HepG2 (cell line): Measurements from ENCODE around the gene NT5C2. TPM values are rescaled to one million over a fixed set of nuclear protein-coding genes. Genes with fewer than 3 reads are reported as not detected.

Experiments
- AGO2 ChIP-seq: fragments of 200-400 bp; formaldehyde crosslinking; optimal IDR thresholded peaks from 2 replicates; pipeline ENCODE3; 2017; ENCODE audit warnings: mild to moderate bottlenecking, low read depth, low read length, moderate library complexity
- ERF ChIP-seq: IDR thresholded peaks from 2 replicates; pipeline ENCODE4 v1.6.1; 2018; ENCODE audit warnings: missing biosample characterization, missing genetic modification reagents
- ETV5 ChIP-seq: IDR thresholded peaks from 2 replicates; pipeline ENCODE4 v1.6.1; 2018; ENCODE audit warnings: missing biosample characterization, missing genetic modification reagents, inconsistent platforms, borderline replicate concordance
- FOSL2 ChIP-seq: sonication (generic); formaldehyde crosslinking; IDR thresholded peaks from 2 replicates; pipeline ENCODE4 v1.4.0; 2020; ENCODE audit warnings: missing genetic modification reagents
- GLI4 ChIP-seq: sonication (generic); formaldehyde crosslinking; IDR thresholded peaks from 2 replicates; pipeline ENCODE4 v1.5.1; 2020; ENCODE audit warnings: missing genetic modification reagents, mild to moderate bottlenecking, moderate library complexity, borderline replicate concordance
- GTF3A ChIP-seq: sonication (generic); formaldehyde crosslinking; conservative IDR thresholded peaks from 2 replicates; pipeline ENCODE4 v1.4.0; 2020; ENCODE audit warnings: mild to moderate bottlenecking, missing genetic modification reagents
- MEIS2 ChIP-seq: sonication (generic); formaldehyde crosslinking; IDR thresholded peaks from 2 replicates; pipeline ENCODE4 v1.9.0; 2021; ENCODE audit warnings: mild to moderate bottlenecking, missing genetic modification reagents
- NFKB2 ChIP-seq: sonication (generic); formaldehyde crosslinking; IDR thresholded peaks from 2 replicates; pipeline ENCODE4 v1.4.0; 2020; ENCODE audit warnings: missing genetic modification reagents, borderline replicate concordance
- NR2C2 ChIP-seq: sonication (generic); formaldehyde crosslinking; IDR thresholded peaks from 2 replicates; pipeline ENCODE4 v1.4.0; 2020; ENCODE audit warnings: missing genetic modification reagents, mild to moderate bottlenecking, moderate library complexity, borderline replicate concordance
- NRL ChIP-seq: sonication (generic); formaldehyde crosslinking; IDR thresholded peaks from 2 replicates; pipeline ENCODE4 v1.5.0; 2020; ENCODE audit warnings: missing genetic modification reagents, mild to moderate bottlenecking, moderate library complexity, borderline replicate concordance
- REXO4 ChIP-seq: sonication (generic); formaldehyde crosslinking; IDR thresholded peaks from 2 replicates; pipeline ENCODE4 v1.8.0; 2022; ENCODE audit warnings: missing genetic modification reagents, mild to moderate bottlenecking, borderline replicate concordance
- SMARCE1 ChIP-seq: fragments of 450-650 bp; IDR thresholded peaks from 2 replicates; pipeline ENCODE4 v1.6.1; 2017; ENCODE audit warnings: borderline replicate concordance
- SP2 ChIP-seq: sonication (generic); formaldehyde crosslinking; IDR thresholded peaks from 2 replicates; pipeline ENCODE4 v1.5.1; 2020; ENCODE audit warnings: mild to moderate bottlenecking, missing genetic modification reagents
- TGIF2 ChIP-seq: IDR thresholded peaks from 2 replicates; pipeline ENCODE4 v1.6.1; 2016; ENCODE audit warnings: control low read depth, missing compliant biosample characterization
- ZBTB3 ChIP-seq: sonication (generic); formaldehyde crosslinking; IDR thresholded peaks from 2 replicates; pipeline ENCODE4 v1.4.0; 2020; ENCODE audit warnings: low read depth, mild to moderate bottlenecking, moderate library complexity, missing genetic modification reagents, borderline replicate concordance
- ZNF10 ChIP-seq: sonication (generic); formaldehyde crosslinking; IDR thresholded peaks from 2 replicates; pipeline ENCODE4 v1.4.0; 2020; ENCODE audit warnings: mild to moderate bottlenecking, low read depth, missing genetic modification reagents, borderline replicate concordance
- ZNF224 ChIP-seq: sonication (generic); formaldehyde crosslinking; IDR thresholded peaks from 2 replicates; pipeline ENCODE4 v1.5.0; 2020; ENCODE audit warnings: mild to moderate bottlenecking, missing genetic modification reagents
- ZNF230 ChIP-seq: sonication (generic); formaldehyde crosslinking; IDR thresholded peaks from 2 replicates; pipeline ENCODE4 v1.4.0; 2020; ENCODE audit warnings: mild to moderate bottlenecking, missing genetic modification reagents
- ZNF549 ChIP-seq: sonication (generic); formaldehyde crosslinking; IDR thresholded peaks from 2 replicates; pipeline ENCODE4 v1.5.0; 2020; ENCODE audit warnings: missing genetic modification reagents
- ZNF672 ChIP-seq: sonication (generic); formaldehyde crosslinking; IDR thresholded peaks from 2 replicates; pipeline ENCODE4 v1.8.1; 2022; ENCODE audit warnings: missing genetic modification reagents
- ZNF724P ChIP-seq: sonication (generic); formaldehyde crosslinking; IDR thresholded peaks from 2 replicates; pipeline ENCODE4 v1.8.0; 2022; ENCODE audit warnings: missing genetic modification reagents, borderline replicate concordance
- polyA plus RNA-seq, 8 experiments: library from polyadenylated mRNA; depleted of rRNA in 3 of 8; stranded (reverse) in 7 of 8; unstranded in 1 of 8; fragments of >200 nt; fragmentation: Illumina TruSeq in 4 of 8; extraction: Trizol in 4 of 8; gene quantifications; 2 replicates each; pipeline versions ENCODE4 v1.2.1 to v1.2.3, GENCODE V29; 2011 to 2016; ENCODE audit warnings: low read depth in 4 of 8, missing spikeins in 1 of 8, mixed read lengths in 1 of 8; ENCODE audit not compliant: insufficient read depth in 1 of 8
- total RNA-seq, 5 experiments: library from RNA; depleted of rRNA; stranded (reverse); fragments of >200 nt; fragmentation: Illumina TruSeq; extraction: Trizol; gene quantifications; 2 replicates each; pipeline ENCODE4 v1.2.3, GENCODE V29; 2016; ENCODE audit warnings: low read depth in 1 of 5
- TF ChIP-seq, protein P1 (sequence below): IDR thresholded peaks from 2 replicates; pipeline ENCODE4 v1.6.1; 2018; ENCODE audit warnings: missing genetic modification reagents
- TF ChIP-seq, protein P2 (sequence below): sonication (generic); formaldehyde crosslinking; IDR thresholded peaks from 2 replicates; pipeline ENCODE4 v1.4.0; 2020; ENCODE audit warnings: missing genetic modification reagents, borderline replicate concordance
- TF ChIP-seq, protein P3 (sequence below): sonication (generic); formaldehyde crosslinking; IDR thresholded peaks from 2 replicates; pipeline ENCODE4 v1.8.1; 2023; ENCODE audit warnings: mild to moderate bottlenecking, inconsistent platforms, moderate library complexity, missing genetic modification reagents, borderline replicate concordance

NT5C2 gene
- total and polyA plus RNA-seq, 2 of the 13 experiments (the other 11 are each of a cell fraction or from before 2014, with no cell fraction given), result 40.6 to 55.2 TPM

DNA sequence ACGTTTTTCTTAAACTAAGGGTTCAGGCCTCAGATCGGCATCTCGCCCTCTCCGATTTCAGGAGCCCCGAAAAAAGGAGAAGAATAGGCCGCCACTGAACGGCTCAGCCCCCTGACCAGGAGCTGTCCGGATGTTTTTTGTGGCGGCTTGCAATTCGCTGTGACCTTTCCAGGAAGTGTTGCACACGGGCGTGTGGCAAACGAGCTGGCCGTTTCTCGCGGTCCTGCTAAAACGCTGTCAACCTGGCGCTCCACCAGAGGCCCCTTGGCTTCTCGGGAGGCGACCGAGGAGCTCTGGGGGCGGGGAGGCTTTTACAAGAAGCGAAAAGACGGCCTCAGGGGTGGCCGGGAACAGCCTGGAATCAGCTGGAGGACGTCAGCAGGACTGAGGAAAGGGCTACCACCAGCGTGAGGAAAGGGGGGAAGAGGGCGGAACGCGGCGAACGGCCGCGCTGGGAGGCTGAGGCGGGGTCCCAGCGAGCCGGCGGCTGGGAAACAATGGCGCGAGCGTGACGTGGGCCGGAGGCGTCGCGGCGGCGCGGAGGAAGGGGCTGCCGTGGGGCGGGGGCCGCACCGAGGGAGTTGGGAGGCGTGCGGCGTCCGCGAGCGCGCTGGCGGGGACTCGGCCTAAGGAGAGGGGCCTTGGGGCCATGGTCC lies 493 bp downstream of the NT5C2 start (continued):
- TF ChIP-seq ZNF224 (CRISPR knock-in tag) (0 out of 2 replicates have a peak, but pooled peaks have one; percentile 43), ZNF549 (CRISPR knock-in tag) (0 out of 2 replicates have a peak, but pooled peaks have one; percentile 53), ZBTB3 (CRISPR knock-in tag) (no peak), ETV5 (CRISPR knock-in tag) (peak; percentile 86), MEIS2 (CRISPR knock-in tag) (peak; percentile 72), ERF (CRISPR knock-in tag) (0 out of 2 replicates have a peak, but pooled peaks have one; percentile 17), TGIF2 (CRISPR knock-in tag) (peak; percentile 90), NRL (peak; percentile 78; the same call in 1 of the 2 replicates), ZNF672 (no peak), SP2 (CRISPR knock-in tag) (no peak; the same call in 1 of the 2 replicates), SMARCE1 (no peak), AGO2 (peak; percentile 85), GTF3A (no peak), ZNF10 (CRISPR knock-in tag) (no peak), NR2C2 (CRISPR knock-in tag) (peak; percentile 91), NFKB2 (CRISPR knock-in tag) (peak; percentile 65; the same call in 1 of the 2 replicates), FOSL2 (CRISPR knock-in tag) (peak; percentile 31), ZNF724P (CRISPR knock-in tag) (no peak), REXO4 (CRISPR knock-in tag) (no peak), GLI4 (peak; percentile 82; the same call in 1 of the 2 replicates), ZNF230 (CRISPR knock-in tag) (0 out of 2 replicates have a peak, but pooled peaks have one; percentile 67)
- TF ChIP-seq, protein P1, sequence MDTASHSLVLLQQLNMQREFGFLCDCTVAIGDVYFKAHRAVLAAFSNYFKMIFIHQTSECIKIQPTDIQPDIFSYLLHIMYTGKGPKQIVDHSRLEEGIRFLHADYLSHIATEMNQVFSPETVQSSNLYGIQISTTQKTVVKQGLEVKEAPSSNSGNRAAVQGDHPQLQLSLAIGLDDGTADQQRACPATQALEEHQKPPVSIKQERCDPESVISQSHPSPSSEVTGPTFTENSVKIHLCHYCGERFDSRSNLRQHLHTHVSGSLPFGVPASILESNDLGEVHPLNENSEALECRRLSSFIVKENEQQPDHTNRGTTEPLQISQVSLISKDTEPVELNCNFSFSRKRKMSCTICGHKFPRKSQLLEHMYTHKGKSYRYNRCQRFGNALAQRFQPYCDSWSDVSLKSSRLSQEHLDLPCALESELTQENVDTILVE (CRISPR knock-in tag), result 0 out of 2 replicates have a peak, but pooled peaks have one; percentile 42
- TF ChIP-seq, protein P2, sequence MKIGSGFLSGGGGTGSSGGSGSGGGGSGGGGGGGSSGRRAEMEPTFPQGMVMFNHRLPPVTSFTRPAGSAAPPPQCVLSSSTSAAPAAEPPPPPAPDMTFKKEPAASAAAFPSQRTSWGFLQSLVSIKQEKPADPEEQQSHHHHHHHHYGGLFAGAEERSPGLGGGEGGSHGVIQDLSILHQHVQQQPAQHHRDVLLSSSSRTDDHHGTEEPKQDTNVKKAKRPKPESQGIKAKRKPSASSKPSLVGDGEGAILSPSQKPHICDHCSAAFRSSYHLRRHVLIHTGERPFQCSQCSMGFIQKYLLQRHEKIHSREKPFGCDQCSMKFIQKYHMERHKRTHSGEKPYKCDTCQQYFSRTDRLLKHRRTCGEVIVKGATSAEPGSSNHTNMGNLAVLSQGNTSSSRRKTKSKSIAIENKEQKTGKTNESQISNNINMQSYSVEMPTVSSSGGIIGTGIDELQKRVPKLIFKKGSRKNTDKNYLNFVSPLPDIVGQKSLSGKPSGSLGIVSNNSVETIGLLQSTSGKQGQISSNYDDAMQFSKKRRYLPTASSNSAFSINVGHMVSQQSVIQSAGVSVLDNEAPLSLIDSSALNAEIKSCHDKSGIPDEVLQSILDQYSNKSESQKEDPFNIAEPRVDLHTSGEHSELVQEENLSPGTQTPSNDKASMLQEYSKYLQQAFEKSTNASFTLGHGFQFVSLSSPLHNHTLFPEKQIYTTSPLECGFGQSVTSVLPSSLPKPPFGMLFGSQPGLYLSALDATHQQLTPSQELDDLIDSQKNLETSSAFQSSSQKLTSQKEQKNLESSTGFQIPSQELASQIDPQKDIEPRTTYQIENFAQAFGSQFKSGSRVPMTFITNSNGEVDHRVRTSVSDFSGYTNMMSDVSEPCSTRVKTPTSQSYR (CRISPR knock-in tag), result peak; percentile 10; the same call in 1 of the 2 replicates
- TF ChIP-seq, protein P3, sequence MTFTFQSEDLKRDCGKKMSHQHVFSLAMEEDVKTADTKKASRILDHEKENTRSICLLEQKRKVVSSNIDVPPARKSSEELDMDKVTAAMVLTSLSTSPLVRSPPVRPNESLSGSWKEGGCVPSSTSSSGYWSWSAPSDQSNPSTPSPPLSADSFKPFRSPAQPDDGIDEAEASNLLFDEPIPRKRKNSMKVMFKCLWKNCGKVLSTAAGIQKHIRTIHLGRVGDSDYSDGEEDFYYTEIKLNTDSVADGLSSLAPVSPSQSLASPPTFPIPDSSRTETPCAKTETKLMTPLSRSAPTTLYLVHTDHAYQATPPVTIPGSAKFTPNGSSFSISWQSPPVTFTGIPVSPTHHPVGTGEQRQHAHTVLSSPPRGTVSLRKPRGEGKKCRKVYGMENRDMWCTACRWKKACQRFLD (CRISPR knock-in tag), result 0 out of 2 replicates have a peak, but pooled peaks have one; percentile 43
